HEK293 (cell line): ENCODE measurements around the gene LATS1.

Experiments
- CTCF ChIA-PET: fragments of 350-600 bp; formaldehyde crosslinking; extraction: SDS; loops from one replicate; lab custom pipeline; 2021; ENCODE audit warnings: antibody characterized with exemption; lab: Yijun Ruan, JAX
- POLR2A ChIA-PET: fragments of 300-600 bp; formaldehyde crosslinking; extraction: SDS; loops from one replicate; lab custom pipeline; 2020; ENCODE audit warnings: antibody characterized with exemption, inconsistent platforms; lab: Yijun Ruan, JAX
- H3K27ac ChIP-seq: fragments of 200-500 bp; sonication (Bioruptor generic); 2 replicates; pipeline ENCODE4 v1.5.1; 2014; ENCODE audit warnings: low read depth, low read length, control low read depth, inconsistent platforms; ENCODE audit errors: extremely low read depth
- H3K36me3 ChIP-seq, 2 experiments: fragments of 200-500 bp in 1 of 2; sonication (Bioruptor generic) in 1 of 2; 1 replicate in 1 of 2; 2 replicates in 1 of 2; pipeline ENCODE4 v1.5.1; 2014 to 2017; ENCODE audit warnings: inconsistent platforms in 2 of 2, low read length in 2 of 2; ENCODE audit not compliant: control insufficient read depth in 2 of 2, insufficient read depth in 1 of 2
- H3K4me1 ChIP-seq: fragments of 200-500 bp; sonication (Bioruptor generic); 2 replicates; pipeline ENCODE4 v1.5.1; 2014; ENCODE audit warnings: mild to moderate bottlenecking, low read length, inconsistent platforms; ENCODE audit not compliant: control insufficient read depth, insufficient read depth
- H3K4me3 ChIP-seq: 2 replicates; pipeline ENCODE4 v1.5.1; 2011; ENCODE audit warnings: low read depth, mild to moderate bottlenecking, control low read depth, low read length, moderate library complexity
- H3K9me3 ChIP-seq: fragments of 200-500 bp; sonication (Bioruptor generic); 2 replicates; pipeline ENCODE4 v1.5.1; 2014; ENCODE audit warnings: low read depth, low read length, inconsistent platforms; ENCODE audit not compliant: control insufficient read depth, insufficient read depth
- EGR2 ChIP-seq: fragments of 450-650 bp; formaldehyde crosslinking; IDR thresholded peaks from 2 replicates; pipeline ENCODE4 v1.5.1; 2016; ENCODE audit warnings: low read depth, missing biosample characterization, missing genetic modification characterization
- GLI4 ChIP-seq: fragments of 450-650 bp; formaldehyde crosslinking; IDR thresholded peaks from 2 replicates; pipeline ENCODE4 v1.5.1; 2016; ENCODE audit warnings: missing biosample characterization, missing genetic modification characterization
- PRDM4 ChIP-seq: fragments of 450-650 bp; formaldehyde crosslinking; IDR thresholded peaks from 2 replicates; pipeline ENCODE4 v1.5.1; 2017; ENCODE audit warnings: missing biosample characterization, missing genetic modification characterization
- SCRT1 ChIP-seq: fragments of 450-650 bp; formaldehyde crosslinking; IDR thresholded peaks from 2 replicates; pipeline ENCODE4 v1.5.1; 2016; ENCODE audit warnings: missing biosample characterization, missing genetic modification characterization, borderline replicate concordance
- ZBTB21 ChIP-seq: fragments of 450-650 bp; formaldehyde crosslinking; IDR thresholded peaks from 2 replicates; pipeline ENCODE4 v1.5.1; 2017; ENCODE audit warnings: missing biosample characterization, missing genetic modification characterization
- ZIC2 ChIP-seq: fragments of 450-650 bp; formaldehyde crosslinking; IDR thresholded peaks from 2 replicates; pipeline ENCODE4 v1.5.1; 2016; ENCODE audit warnings: missing biosample characterization, missing genetic modification characterization
- ZNF121 ChIP-seq: fragments of 450-650 bp; formaldehyde crosslinking; IDR thresholded peaks from 2 replicates; pipeline ENCODE4 v1.5.1; 2016; ENCODE audit warnings: missing biosample characterization, missing genetic modification characterization
- ZNF138 ChIP-seq: fragments of 450-650 bp; formaldehyde crosslinking; IDR thresholded peaks from 2 replicates; pipeline ENCODE4 v1.5.1; 2016; ENCODE audit warnings: missing biosample characterization, missing genetic modification characterization, borderline replicate concordance
- ZNF23 ChIP-seq: fragments of 450-650 bp; formaldehyde crosslinking; IDR thresholded peaks from 2 replicates; pipeline ENCODE4 v1.5.1; 2016; ENCODE audit warnings: missing biosample characterization, missing genetic modification characterization, borderline replicate concordance
- ZNF510 ChIP-seq: fragments of 450-650 bp; formaldehyde crosslinking; IDR thresholded peaks from 2 replicates; pipeline ENCODE4 v1.5.1; 2018; ENCODE audit warnings: mild to moderate bottlenecking, missing genetic modification characterization, missing biosample characterization; ENCODE audit not compliant: insufficient replicate concordance
- ZNF626 ChIP-seq: fragments of 450-650 bp; sonication (Bioruptor Pico); formaldehyde crosslinking; IDR thresholded peaks from 2 replicates; pipeline ENCODE4 v1.5.1; 2018; ENCODE audit warnings: missing biosample characterization, missing genetic modification characterization, inconsistent platforms
- ZNF629 ChIP-seq: fragments of 450-650 bp; formaldehyde crosslinking; IDR thresholded peaks from 2 replicates; pipeline ENCODE4 v1.5.1; 2017; ENCODE audit warnings: missing biosample characterization, missing genetic modification characterization
- TF ChIP-seq, protein P1 (sequence below): fragments of 450-650 bp; formaldehyde crosslinking; IDR thresholded peaks from 2 replicates; pipeline ENCODE4 v1.5.1; 2016; ENCODE audit warnings: missing biosample characterization, missing genetic modification characterization
- TF ChIP-seq, protein P2 (sequence below): fragments of 450-650 bp; formaldehyde crosslinking; conservative IDR thresholded peaks from 2 replicates; pipeline ENCODE4 v1.5.1; 2016; ENCODE audit warnings: low read depth, missing biosample characterization, missing genetic modification characterization

LATS1 gene

DNA sequence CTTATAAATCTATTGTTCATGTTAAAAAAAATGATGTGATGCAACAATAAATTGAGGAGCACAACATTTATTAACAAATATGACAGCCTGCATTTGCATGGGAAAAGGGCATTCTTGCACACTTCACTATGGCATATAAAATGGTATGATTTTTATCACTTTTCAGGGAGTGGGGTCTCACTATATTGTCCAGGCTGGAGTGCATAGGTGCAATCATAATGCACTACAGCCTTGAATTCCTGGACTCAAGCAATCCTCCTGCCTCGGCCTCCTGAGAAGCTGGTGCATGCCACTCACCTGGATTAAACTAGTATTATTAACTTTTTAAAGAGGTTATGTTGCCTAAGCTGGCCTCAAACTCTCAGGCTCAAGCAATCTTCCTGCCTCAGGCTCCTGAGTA is 17.0 kb upstream of the LATS1 start:
- ChIA-PET CTCF (interaction anchor here (0.6 to 0.7 kb wide), 2 partner anchors 164 to 282 kb away, joined by 3 to 4 read pairs; no protein-coding TSS in a partner anchor), POLR2A (interaction anchor here (1.6 to 2.1 kb wide), 2 partner anchors 12 to 17 kb away, joined by 5 to 6 read pairs; partner anchors contain the start of genes LATS1 and NUP43)
- Histone ChIP-seq H3K9me3 (no peaks in the 10 kb centered on the region), H3K36me3 (peaks cover 95 to 96% of the 10 kb centered on the region in 2 experiments), H3K4me1 (no peaks in the 10 kb centered on the region), H3K4me3 (no peak overlapping the region), H3K27ac (no peak overlapping the region)
- no peak for TF ChIP-seq ZNF629 (tag by site-specific recombination)
- peak; percentile 89 for TF ChIP-seq ZNF121 (tag by site-specific recombination)

DNA sequence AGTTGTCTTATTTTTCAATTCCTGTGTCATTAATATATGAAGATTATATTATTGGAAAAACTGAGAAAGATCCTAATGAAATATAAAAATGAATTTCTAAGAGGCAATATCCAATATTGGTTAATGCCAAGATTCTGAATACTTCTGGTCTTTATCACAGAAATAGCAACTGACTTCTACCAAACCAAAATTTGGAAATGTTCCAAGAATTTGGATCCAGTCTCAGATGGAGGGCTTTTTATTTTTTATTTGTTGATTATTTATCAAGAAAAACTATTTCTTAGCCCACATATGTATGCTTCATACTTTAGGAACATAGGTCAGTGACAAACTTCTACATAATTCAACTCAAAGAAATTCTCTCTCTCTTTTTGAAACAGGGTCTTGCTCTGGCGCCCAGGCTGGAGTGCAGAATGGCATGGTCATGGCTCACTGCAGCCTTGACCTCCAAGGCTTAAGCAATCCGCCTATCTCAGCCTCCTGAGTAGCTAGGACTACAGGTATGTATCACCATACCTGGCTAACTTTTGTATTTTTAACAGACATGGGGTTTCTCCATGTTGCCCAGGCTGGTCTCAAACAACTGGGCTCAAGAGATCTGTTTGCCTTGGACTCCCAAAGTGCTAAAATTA is 15.3 kb upstream of the LATS1 start:
- CTCF ChIA-PET = interaction anchor here (1.3 kb wide), 1 partner anchor 9 kb away, joined by 5 read pairs; no protein-coding TSS in a partner anchor
- POLR2A ChIA-PET = no interaction called here
- no peaks in the 10 kb centered on the region for H3K9me3 ChIP-seq
- no peak overlapping the region for H3K27ac ChIP-seq
- peaks cover 88 to 96% of the 10 kb centered on the region in 2 experiments for H3K36me3 ChIP-seq
- TF ChIP-seq ZBTB21 (tag by site-specific recombination) = no peak
- TF ChIP-seq, protein P1, sequence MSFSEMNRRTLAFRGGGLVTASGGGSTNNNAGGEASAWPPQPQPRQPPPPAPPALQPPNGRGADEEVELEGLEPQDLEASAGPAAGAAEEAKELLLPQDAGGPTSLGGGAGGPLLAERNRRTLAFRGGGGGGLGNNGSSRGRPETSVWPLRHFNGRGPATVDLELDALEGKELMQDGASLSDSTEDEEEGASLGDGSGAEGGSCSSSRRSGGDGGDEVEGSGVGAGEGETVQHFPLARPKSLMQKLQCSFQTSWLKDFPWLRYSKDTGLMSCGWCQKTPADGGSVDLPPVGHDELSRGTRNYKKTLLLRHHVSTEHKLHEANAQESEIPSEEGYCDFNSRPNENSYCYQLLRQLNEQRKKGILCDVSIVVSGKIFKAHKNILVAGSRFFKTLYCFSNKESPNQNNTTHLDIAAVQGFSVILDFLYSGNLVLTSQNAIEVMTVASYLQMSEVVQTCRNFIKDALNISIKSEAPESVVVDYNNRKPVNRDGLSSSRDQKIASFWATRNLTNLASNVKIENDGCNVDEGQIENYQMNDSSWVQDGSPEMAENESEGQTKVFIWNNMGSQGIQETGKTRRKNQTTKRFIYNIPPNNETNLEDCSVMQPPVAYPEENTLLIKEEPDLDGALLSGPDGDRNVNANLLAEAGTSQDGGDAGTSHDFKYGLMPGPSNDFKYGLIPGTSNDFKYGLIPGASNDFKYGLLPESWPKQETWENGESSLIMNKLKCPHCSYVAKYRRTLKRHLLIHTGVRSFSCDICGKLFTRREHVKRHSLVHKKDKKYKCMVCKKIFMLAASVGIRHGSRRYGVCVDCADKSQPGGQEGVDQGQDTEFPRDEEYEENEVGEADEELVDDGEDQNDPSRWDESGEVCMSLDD (tag by site-specific recombination) = no peak
- TF ChIP-seq ZNF23 (tag by site-specific recombination) = no peak
- no peak for TF ChIP-seq ZNF626 (tag by site-specific recombination)
- TF ChIP-seq GLI4 (tag by site-specific recombination) = no peak
- TF ChIP-seq ZIC2 (tag by site-specific recombination) = no peak
- no peak for TF ChIP-seq SCRT1 (tag by site-specific recombination)
- TF ChIP-seq, protein P2, sequence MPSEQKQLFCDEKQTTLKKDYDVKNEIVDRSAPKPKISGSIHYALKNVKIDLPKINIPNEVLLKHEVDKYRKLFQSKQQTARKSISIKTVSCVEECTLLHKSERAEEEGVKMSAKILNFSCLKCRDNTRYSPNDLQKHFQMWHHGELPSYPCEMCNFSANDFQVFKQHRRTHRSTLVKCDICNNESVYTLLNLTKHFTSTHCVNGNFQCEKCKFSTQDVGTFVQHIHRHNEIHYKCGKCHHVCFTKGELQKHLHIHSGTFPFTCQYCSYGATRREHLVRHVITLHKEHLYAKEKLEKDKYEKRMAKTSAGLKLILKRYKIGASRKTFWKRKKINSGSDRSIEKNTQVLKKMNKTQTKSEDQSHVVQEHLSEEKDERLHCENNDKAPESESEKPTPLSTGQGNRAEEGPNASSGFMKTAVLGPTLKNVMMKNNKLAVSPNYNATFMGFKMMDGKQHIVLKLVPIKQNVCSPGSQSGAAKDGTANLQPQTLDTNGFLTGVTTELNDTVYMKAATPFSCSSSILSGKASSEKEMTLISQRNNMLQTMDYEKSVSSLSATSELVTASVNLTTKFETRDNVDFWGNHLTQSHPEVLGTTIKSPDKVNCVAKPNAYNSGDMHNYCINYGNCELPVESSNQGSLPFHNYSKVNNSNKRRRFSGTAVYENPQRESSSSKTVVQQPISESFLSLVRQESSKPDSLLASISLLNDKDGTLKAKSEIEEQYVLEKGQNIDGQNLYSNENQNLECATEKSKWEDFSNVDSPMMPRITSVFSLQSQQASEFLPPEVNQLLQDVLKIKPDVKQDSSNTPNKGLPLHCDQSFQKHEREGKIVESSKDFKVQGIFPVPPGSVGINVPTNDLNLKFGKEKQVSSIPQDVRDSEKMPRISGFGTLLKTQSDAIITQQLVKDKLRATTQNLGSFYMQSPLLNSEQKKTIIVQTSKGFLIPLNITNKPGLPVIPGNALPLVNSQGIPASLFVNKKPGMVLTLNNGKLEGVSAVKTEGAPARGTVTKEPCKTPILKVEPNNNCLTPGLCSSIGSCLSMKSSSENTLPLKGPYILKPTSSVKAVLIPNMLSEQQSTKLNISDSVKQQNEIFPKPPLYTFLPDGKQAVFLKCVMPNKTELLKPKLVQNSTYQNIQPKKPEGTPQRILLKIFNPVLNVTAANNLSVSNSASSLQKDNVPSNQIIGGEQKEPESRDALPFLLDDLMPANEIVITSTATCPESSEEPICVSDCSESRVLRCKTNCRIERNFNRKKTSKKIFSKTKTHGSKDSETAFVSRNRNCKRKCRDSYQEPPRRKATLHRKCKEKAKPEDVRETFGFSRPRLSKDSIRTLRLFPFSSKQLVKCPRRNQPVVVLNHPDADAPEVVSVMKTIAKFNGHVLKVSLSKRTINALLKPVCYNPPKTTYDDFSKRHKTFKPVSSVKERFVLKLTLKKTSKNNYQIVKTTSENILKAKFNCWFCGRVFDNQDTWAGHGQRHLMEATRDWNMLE (tag by site-specific recombination) = no peak
- no peak for TF ChIP-seq PRDM4 (tag by site-specific recombination)
- TF ChIP-seq ZNF138 (tag by site-specific recombination) = no peak
- TF ChIP-seq ZNF510 = no peak
- TF ChIP-seq EGR2 (tag by site-specific recombination) = no peak
- TF ChIP-seq, all 188 proteins: peak for 0
- Histone ChIP-seq H3K4me1 (no peaks in the 10 kb centered on the region), H3K4me3 (no peak overlapping the region)
